ENCODE results near the gene PSMA5.

GRCh38 chr1:109468061-109468460 is 41.8 kb upstream of the PSMA5 start:
- no peak for TF ChIP-seq CTCF (IDR thresholded peaks at IDR 0.05)
- no peak for TF ChIP-seq POLR2A (IDR thresholded peaks at IDR 0.05)

Measured in thyroid gland (tissue), 4 donors.